ENCODE results near the gene METTL23.
"Not testable (repeated sequence)": the region's sequence is repeated elsewhere in the genome, so short reads cannot be mapped to it uniquely, and the experiment has no call there.

METTL23 gene

GRCh38 chr17:76704805-76705204, 21.8 kb upstream of the METTL23 start:
- no peak for DNase-seq
- H3K9me3 Mint-ChIP-seq, result no peaks in the 10 kb centered on the region
- peaks cover 61% of the 10 kb centered on the region for H3K4me1 Mint-ChIP-seq
- H3K36me3 Mint-ChIP-seq (ENCODE audit: low read depth), result no peaks in the 10 kb centered on the region
- H3K27ac Mint-ChIP-seq, result no peak overlapping the region
- H3K27me3 Mint-ChIP-seq (ENCODE audit: low read depth, poor library complexity), result peaks cover 31% of the 10 kb centered on the region
- no peak overlapping the region for H3K4me3 Mint-ChIP-seq
- TF ChIP-seq CTCF (IDR thresholded peaks at IDR 0.05), result no peak

GRCh38 chr17:76706817-76707216, 19.8 kb upstream of the METTL23 start:
- no peak overlapping the region for H3K27ac Mint-ChIP-seq
- peaks cover 53% of the 10 kb centered on the region for H3K4me1 Mint-ChIP-seq
- H3K4me3 Mint-ChIP-seq, result no peak overlapping the region
- H3K36me3 Mint-ChIP-seq (ENCODE audit: low read depth), result no peaks in the 10 kb centered on the region
- no peak for DNase-seq
- H3K9me3 Mint-ChIP-seq, result no peaks in the 10 kb centered on the region
- H3K27me3 Mint-ChIP-seq (ENCODE audit: low read depth, poor library complexity), result peaks cover 41% of the 10 kb centered on the region
- TF ChIP-seq CTCF (IDR thresholded peaks at IDR 0.05), result no peak

GRCh38 chr17:76707985-76708807, 18.4 kb upstream of the METTL23 start:
- no peaks in the 10 kb centered on the region for H3K9me3 Mint-ChIP-seq
- H3K27ac Mint-ChIP-seq, result no peak overlapping the region
- H3K36me3 Mint-ChIP-seq (ENCODE audit: low read depth), result no peaks in the 10 kb centered on the region
- peaks cover 40% of the 10 kb centered on the region for H3K4me1 Mint-ChIP-seq
- peak; percentile 67 for DNase-seq
- TF ChIP-seq CTCF (IDR thresholded peaks at IDR 0.05), result peak; percentile 59
- peaks cover 43% of the 10 kb centered on the region for H3K27me3 Mint-ChIP-seq (ENCODE audit: low read depth, poor library complexity)
- H3K4me3 Mint-ChIP-seq, result peak overlapping the region; percentile 33

GRCh38 chr17:76709077-76709950, 17.3 kb upstream of the METTL23 start:
- no peak for TF ChIP-seq CTCF (IDR thresholded peaks at IDR 0.05)
- Mint-ChIP-seq H3K4me1 (peaks cover 34% of the 10 kb centered on the region), H3K27me3 (ENCODE audit: low read depth, poor library complexity) (peaks cover 43% of the 10 kb centered on the region), H3K9me3 (no peaks in the 10 kb centered on the region), H3K36me3 (ENCODE audit: low read depth) (no peaks in the 10 kb centered on the region), H3K27ac (peak overlapping the region; percentile 66), H3K4me3 (peak overlapping the region; percentile 87)
- DNase-seq, result peak; percentile 77

- Mint-ChIP-seq H3K4me1 (peaks cover 34% of the 10 kb centered on the region), H3K4me3 (peak overlapping the region; percentile 87), H3K27me3 (ENCODE audit: low read depth, poor library complexity) (peaks cover 39% of the 10 kb centered on the region)
- not testable (repeated sequence) for H3K27ac Mint-ChIP-seq; H3K36me3 Mint-ChIP-seq (ENCODE audit: low read depth); H3K9me3 Mint-ChIP-seq
- DNase-seq, result peak; percentile 34
Observed at GRCh38 chr17:76709951-76710862, 16.4 kb upstream of the METTL23 start.
